GM21717 (cell line): Measurements from ENCODE around the gene IL4R.
"Not testable (repeated sequence)": the region's sequence is repeated elsewhere in the genome, so short reads cannot be mapped to it uniquely, and the experiment has no call there.

Experiments used
- ATAC-seq: cut with Tn5 transposase; IDR thresholded peaks from one replicate; pipeline ENCODE4 v1.9.1; 2021; ENCODE audit warnings: mild to moderate bottlenecking, moderate library complexity; ENCODE audit not compliant: unreplicated experiment

The IL4R gene

GRCh38 chr16:27313422-27314160, at the start of gene IL4R:
IL4R (plus strand) TSS chr16:27313974; CDS start chr16:27340204, 26,230 bp downstream.
- peak; percentile 40 for ATAC-seq

GRCh38 chr16:27264151-27264550, 49.6 kb upstream of the IL4R start:
- ATAC-seq = no peak

GRCh38 chr16:27265982-27266381, 47.8 kb upstream of the IL4R start:
- ATAC-seq = no peak

GRCh38 chr16:27267037-27267677, 46.6 kb upstream of the IL4R start:
- no peak for ATAC-seq

GRCh38 chr16:27268376-27269299, 45.1 kb upstream of the IL4R start, which contains the start of gene NSMCE1:
NSMCE1 (minus strand) TSS chr16:27268772; CDS start chr16:27257570, 11,202 bp downstream.
- ATAC-seq = peak; percentile 86

GRCh38 chr16:27269300-27270150, 44.2 kb upstream of the IL4R start:
- no peak for ATAC-seq

GRCh38 chr16:27270349-27270748, 43.4 kb upstream of the IL4R start:
- no peak for ATAC-seq

- no peak for ATAC-seq
Measured at GRCh38 chr16:27272076-27272475, 41.7 kb upstream of the IL4R start.

GRCh38 chr16:27272697-27273096, 41.1 kb upstream of the IL4R start:
- not testable (repeated sequence) for ATAC-seq

- no peak for ATAC-seq
Measured at GRCh38 chr16:27273330-27273669, 40.5 kb upstream of the IL4R start.

GRCh38 chr16:27273670-27274423, 39.9 kb upstream of the IL4R start:
- no peak for ATAC-seq

GRCh38 chr16:27274424-27274874, 39.3 kb upstream of the IL4R start:
- ATAC-seq = not testable (repeated sequence)

GRCh38 chr16:27275394-27275793, 38.4 kb upstream of the IL4R start:
- ATAC-seq = no peak

- no peak for ATAC-seq
Measured at GRCh38 chr16:27281243-27281642, 32.5 kb upstream of the IL4R start.

- no peak for ATAC-seq
Measured at GRCh38 chr16:27284865-27285675, 28.7 kb upstream of the IL4R start.

GRCh38 chr16:27285676-27286196, 28.0 kb upstream of the IL4R start:
- ATAC-seq = no peak

GRCh38 chr16:27286451-27286850, 27.3 kb upstream of the IL4R start:
- no peak for ATAC-seq

- ATAC-seq = no peak
Measured at GRCh38 chr16:27287051-27287811, 26.5 kb upstream of the IL4R start.
